HFFc6 (cell line): ENCODE measurements around the gene GSDME. TPM values are rescaled to one million over a fixed set of nuclear protein-coding genes. Genes with fewer than 3 reads are reported as not detected.
A peak's percentile ranks its signal among the peaks of the same experiment; 100 is the strongest.

ENCODE experiments used
- DNase-seq: peaks from one replicate; pipeline ENCODE4 v3.0.0-alpha.2; 2018
- H3K27ac Mint-ChIP-seq: 2 replicates; pipeline ENCODE4 v1.8.0; 2020; ENCODE audit warnings: mild to moderate bottlenecking, mixed read lengths
- H3K27me3 Mint-ChIP-seq: 2 replicates; pipeline ENCODE4 v1.8.0; 2021; ENCODE audit warnings: mild to moderate bottlenecking, moderate library complexity, mixed read lengths; ENCODE audit not compliant: insufficient read depth
- H3K36me3 Mint-ChIP-seq: 2 replicates; pipeline ENCODE4 v1.8.0; 2021; ENCODE audit warnings: low read depth, mixed read lengths
- H3K4me1 Mint-ChIP-seq: 2 replicates; pipeline ENCODE4 v1.8.0; 2020; ENCODE audit warnings: low read depth, mixed read lengths
- H3K4me3 Mint-ChIP-seq: 2 replicates; pipeline ENCODE4 v1.8.0; 2020; ENCODE audit warnings: mild to moderate bottlenecking, moderate library complexity, mixed read lengths
- H3K9me3 Mint-ChIP-seq: 2 replicates; pipeline ENCODE4 v1.8.0; 2020; ENCODE audit warnings: mild to moderate bottlenecking, mixed read lengths
- total RNA-seq, 6 experiments: library from RNA; stranded (reverse); fragmentation: NEBNext Ultra II Directional; extraction: Animal tissue kit (Norgen Biotek cat#: 25700); gene quantifications; 2 replicates in 1 of 6; 3 replicates in 5 of 6; pipeline ENCODE4 v1.2.3, GENCODE V29; 2021
- TF ChIP-seq, protein P1 (sequence below): fragments of 200-600 bp; sonication (generic); IDR thresholded peaks from 2 replicates; pipeline ENCODE4 v1.5.0; 2021; ENCODE audit warnings: antibody characterized with exemption, mild to moderate bottlenecking

GSDME gene
- total RNA-seq, 6 experiments from 2014 or later, result 37.1 to 49.8 (median 42.8) TPM

DNA sequence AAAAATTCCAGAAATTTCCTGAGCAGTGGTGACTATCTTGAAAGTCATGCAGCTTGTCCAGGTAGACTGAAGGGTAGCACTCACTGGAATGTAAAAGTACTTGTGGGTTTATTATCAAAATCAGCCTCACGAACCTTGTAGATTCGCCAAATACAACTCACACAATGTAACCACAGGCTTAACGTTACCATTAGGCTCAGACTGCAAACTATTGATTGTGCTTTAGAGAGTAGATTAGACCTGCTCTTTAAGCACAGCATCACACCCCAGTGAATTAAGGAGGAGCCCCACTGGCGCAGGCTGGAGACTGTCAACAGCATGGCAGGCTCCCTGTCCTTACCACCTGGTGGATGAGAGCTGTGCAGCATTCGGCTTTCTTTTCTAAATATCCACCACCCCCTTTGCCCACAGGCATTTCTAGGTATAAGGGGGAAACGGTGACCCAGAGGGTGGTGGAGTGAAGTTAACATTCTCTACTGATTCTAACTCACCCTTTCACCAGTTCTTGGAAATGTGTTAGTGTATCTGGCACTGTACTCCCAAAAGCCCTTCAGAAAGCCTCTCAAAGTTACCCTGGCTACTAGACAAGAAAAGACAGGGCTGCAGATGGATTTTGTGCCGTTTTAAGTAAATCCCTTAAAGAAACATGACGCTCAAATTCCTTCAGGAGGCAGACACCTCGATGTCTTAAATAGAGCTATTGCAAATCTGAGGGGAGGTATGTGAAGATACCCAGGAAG lies 56.6 kb downstream of the GSDME start:
- TF ChIP-seq, protein P1, sequence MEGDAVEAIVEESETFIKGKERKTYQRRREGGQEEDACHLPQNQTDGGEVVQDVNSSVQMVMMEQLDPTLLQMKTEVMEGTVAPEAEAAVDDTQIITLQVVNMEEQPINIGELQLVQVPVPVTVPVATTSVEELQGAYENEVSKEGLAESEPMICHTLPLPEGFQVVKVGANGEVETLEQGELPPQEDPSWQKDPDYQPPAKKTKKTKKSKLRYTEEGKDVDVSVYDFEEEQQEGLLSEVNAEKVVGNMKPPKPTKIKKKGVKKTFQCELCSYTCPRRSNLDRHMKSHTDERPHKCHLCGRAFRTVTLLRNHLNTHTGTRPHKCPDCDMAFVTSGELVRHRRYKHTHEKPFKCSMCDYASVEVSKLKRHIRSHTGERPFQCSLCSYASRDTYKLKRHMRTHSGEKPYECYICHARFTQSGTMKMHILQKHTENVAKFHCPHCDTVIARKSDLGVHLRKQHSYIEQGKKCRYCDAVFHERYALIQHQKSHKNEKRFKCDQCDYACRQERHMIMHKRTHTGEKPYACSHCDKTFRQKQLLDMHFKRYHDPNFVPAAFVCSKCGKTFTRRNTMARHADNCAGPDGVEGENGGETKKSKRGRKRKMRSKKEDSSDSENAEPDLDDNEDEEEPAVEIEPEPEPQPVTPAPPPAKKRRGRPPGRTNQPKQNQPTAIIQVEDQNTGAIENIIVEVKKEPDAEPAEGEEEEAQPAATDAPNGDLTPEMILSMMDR, result peak; percentile 9; the same call in 1 of the 2 replicates
- Mint-ChIP-seq H3K4me3 (peak overlapping the region; percentile 12; the same call in 1 of the 2 replicates), H3K27me3 (no peaks in the 10 kb centered on the region; the same call in 1 of the 2 replicates), H3K9me3 (no peaks in the 10 kb centered on the region), H3K36me3 (peaks cover 8% of the 10 kb centered on the region), H3K4me1 (peaks cover 47% of the 10 kb centered on the region), H3K27ac (peak overlapping the region; percentile 27)
- DNase-seq, result no peak

DNA sequence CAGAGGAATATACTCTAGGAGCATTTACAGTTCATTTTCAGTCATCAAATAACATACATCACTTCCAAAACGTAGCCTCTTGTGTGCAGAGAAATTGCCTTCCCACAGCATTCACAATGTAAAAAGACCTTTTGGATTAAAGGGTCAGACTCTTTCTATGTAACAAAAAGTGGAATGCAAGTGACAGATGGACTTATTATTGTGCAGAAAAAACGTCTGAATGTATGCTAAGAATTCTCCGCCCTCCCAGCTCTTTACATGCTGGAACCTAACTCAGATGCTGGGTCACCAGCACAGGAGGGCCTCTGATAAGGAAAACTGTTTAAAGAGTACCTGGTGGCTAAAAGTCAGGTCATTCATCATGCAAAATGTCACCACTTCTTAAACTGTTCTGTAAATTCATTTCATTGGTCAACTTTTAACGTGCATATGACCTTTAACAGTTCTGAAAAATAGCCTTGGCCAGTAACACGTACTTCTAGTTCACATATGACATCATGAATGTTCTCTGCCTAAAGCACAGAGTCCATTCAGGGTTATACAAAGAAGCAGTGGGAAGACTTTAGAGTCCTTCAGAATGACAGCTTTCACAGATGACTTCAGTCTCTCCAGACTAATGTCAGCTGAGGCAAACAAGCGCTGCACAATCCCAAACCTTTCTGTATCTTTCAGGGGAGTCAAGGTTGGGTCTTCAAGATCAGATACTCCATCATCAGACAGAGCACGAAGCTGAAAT lies 58.6 kb downstream of the GSDME start:
- Mint-ChIP-seq H3K9me3 (no peaks in the 10 kb centered on the region), H3K4me1 (peaks cover 42% of the 10 kb centered on the region), H3K4me3 (no peak overlapping the region), H3K27ac (no peak overlapping the region), H3K36me3 (peaks cover 8% of the 10 kb centered on the region), H3K27me3 (no peaks in the 10 kb centered on the region; the same call in 1 of the 2 replicates)
- no peak for DNase-seq
- TF ChIP-seq, protein P1, result no peak

DNA sequence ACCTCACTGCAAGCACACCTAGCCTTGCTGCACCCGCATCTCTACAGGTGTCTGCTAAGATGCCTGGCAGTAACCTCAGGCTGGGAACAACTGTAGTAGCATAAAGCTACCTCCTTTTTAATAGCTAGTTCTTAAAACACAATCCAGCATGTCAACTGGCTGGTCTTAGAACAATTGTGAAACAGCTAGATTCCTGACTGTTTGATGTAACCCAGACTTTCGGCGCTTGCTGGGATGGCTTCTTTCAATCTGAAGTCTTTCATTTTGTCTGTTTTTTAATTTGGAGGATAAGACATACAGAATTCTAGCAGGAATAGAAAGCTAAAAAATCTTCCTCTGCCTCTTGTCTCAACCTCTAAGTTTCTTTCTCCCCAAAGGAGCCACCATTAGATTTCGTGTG lies 59.8 kb downstream of the GSDME start:
- TF ChIP-seq, protein P1, result no peak
- Mint-ChIP-seq H3K27ac (no peak overlapping the region), H3K9me3 (no peaks in the 10 kb centered on the region), H3K36me3 (peaks cover 4% of the 10 kb centered on the region; the same call in 1 of the 2 replicates), H3K27me3 (no peaks in the 10 kb centered on the region), H3K4me3 (no peak overlapping the region), H3K4me1 (peaks cover 29% of the 10 kb centered on the region)
- no peak for DNase-seq

DNA sequence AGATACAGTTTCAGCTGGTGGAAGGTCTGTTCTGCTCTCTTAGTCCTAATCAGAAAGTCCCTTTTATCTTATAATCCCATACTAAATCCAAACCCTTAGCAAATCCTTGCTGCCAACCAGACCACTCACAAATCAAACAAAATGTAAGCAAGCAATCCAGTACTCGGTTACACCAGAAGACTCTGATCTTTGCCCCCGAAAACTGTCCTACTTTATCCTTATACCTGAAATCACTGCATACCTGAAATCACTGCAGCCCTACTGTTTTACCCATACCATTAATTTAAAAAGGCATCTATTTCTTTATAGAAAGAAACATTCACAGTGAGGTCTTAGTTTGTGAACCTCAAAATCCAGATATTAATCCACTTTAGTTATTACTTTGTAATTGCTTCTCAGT lies 64.7 kb downstream of the GSDME start:
- TF ChIP-seq, protein P1, result no peak
- no peak for DNase-seq
- no peak overlapping the region for H3K27ac Mint-ChIP-seq
- no peaks in the 10 kb centered on the region for H3K4me1 Mint-ChIP-seq
- H3K36me3 Mint-ChIP-seq, result no peaks in the 10 kb centered on the region
- H3K27me3 Mint-ChIP-seq, result no peaks in the 10 kb centered on the region
- no peak overlapping the region for H3K4me3 Mint-ChIP-seq
- no peaks in the 10 kb centered on the region for H3K9me3 Mint-ChIP-seq

DNA sequence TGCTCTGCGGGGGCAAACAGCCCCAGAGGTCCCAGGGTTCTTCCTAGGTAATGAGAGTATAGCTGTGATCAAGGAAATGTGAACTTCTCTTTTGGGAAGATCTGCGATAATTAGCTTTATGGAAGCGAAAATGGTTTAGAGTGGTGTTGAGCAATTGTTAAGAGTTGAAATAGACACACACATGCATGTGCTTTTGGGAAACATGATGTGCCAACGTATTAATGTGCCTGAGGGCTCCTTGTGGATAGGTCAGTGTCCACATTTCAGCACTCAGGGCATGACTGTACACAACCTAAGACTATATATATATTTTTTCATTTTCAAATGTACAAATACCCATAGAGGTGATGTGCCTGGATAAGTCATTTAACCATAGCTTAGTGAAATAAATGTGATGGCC lies 67.0 kb downstream of the GSDME start:
- Mint-ChIP-seq H3K4me3 (no peak overlapping the region), H3K9me3 (no peaks in the 10 kb centered on the region), H3K27me3 (no peaks in the 10 kb centered on the region), H3K4me1 (0 out of 2 replicates have a peak, but pooled peaks cover 8% of the 10 kb centered on the region), H3K27ac (no peak overlapping the region), H3K36me3 (peaks cover 4% of the 10 kb centered on the region; the same call in 1 of the 2 replicates)
- TF ChIP-seq, protein P1, result no peak
- no peak for DNase-seq
